Uterus (tissue), 4 donors: ENCODE data around the gene CD68. TPM values are rescaled to one million over a fixed set of nuclear protein-coding genes. Genes with fewer than 3 reads are reported as not detected.

Source experiments
- DNase-seq, 2 donors: peaks; one replicate each; pipeline ENCODE4 v3.0.0-alpha.2; 2019 to 2020
- H3K27ac ChIP-seq, 2 donors: fragments of 200-600 bp; sonication (generic); 1 replicate in 1 of 2; 2 replicates in 1 of 2; pipeline ENCODE4 v1.5.1; 2016 to 2018
- H3K27me3 ChIP-seq, 2 donors: fragments of 200-600 bp; sonication (generic); one replicate each; pipeline ENCODE4 v1.5.1; 2018 to 2019; ENCODE audit warnings: control low read depth in 1 of 2
- H3K36me3 ChIP-seq, 2 donors: fragments of 200-600 bp; sonication (generic); one replicate each; pipeline ENCODE4 v1.5.1; 2019; ENCODE audit warnings: control low read depth in 1 of 2
- H3K4me1 ChIP-seq, 2 donors: fragments of 200-600 bp; sonication (generic); one replicate each; pipeline ENCODE4 v1.5.1; 2018 to 2019; ENCODE audit warnings: control low read depth in 1 of 2
- H3K4me3 ChIP-seq, 2 donors: fragments of 200-600 bp; sonication (generic); 1 replicate in 1 of 2; 2 replicates in 1 of 2; pipeline ENCODE4 v1.5.1; 2018 to 2019; ENCODE audit warnings: mild to moderate bottlenecking in 1 of 2
- H3K9me3 ChIP-seq, 2 donors: fragments of 200-600 bp; sonication (generic); one replicate each; pipeline ENCODE4 v1.5.1; 2019; ENCODE audit warnings: control low read depth in 1 of 2
- POLR2A ChIP-seq, 2 donors: fragments of 450-650 bp; IDR thresholded peaks; one replicate each; pipeline ENCODE4 v1.6.1; 2016; ENCODE audit warnings: antibody characterized with exemption in 2 of 2, mild to moderate bottlenecking in 1 of 2, moderate library complexity in 1 of 2
- intact Hi-C: fragments of 100-400 bp; cut with DNase I; formaldehyde crosslinking; loops from one replicate; pipeline ENCODE4 v1.15.1; 2023; ENCODE audit warnings: low total_unique reads
- total RNA-seq, 4 donors: library from RNA; depleted of rRNA in 3 of 4; stranded (reverse); fragments of >200 nt in 3 of 4; gene quantifications; one replicate each; pipeline versions ENCODE4 v1.1.0 to v1.2.4, GENCODE V29; 2014 to 2023
- TF ChIP-seq, protein P1 (sequence below), 4 experiments: fragments of 200-600 bp in 2 of 4; fragments of 450-650 bp in 2 of 4; sonication (generic) in 2 of 4; IDR thresholded peaks; one replicate each; pipeline ENCODE4 v1.5.1; 2016 to 2019; ENCODE audit warnings: antibody characterized with exemption in 4 of 4, mild to moderate bottlenecking in 2 of 4, moderate library complexity in 1 of 4
- donor health status: DM: yes; HTN: yes; CAD: no.

CD68 gene
- total RNA-seq, 4 donors from 2014 or later = 4.4 to 15.9 (median 7.5) TPM

DNA sequence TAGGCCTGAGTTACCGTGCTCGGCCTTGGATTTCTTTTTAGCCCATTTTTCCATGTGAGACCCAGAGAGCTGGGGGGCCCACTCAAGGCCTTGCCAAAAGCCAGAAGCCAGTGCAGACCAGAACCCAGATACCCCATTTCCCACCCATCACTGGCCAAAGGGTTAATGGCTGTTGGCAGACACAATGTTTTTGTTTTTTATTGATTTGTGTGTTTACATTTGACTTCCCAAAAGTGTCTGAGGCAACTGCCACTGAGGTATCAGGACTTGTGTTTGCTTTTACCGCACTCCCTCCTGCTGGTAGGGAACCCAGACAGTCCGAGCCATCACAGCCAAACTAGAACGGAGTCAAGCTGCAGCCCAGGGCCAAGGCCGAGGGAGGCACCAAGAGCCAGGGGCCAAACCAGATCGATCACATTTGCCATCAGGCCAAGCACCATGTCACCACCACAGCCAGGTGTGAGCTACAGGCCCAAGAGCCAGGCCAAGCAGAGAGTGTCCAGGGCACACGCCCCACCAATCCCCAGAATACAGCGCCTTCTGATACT lies 38.3 kb upstream of the CD68 start:
- H3K4me1 ChIP-seq = no peaks in the 10 kb centered on the region
- H3K27me3 ChIP-seq = no peaks in the 10 kb centered on the region
- H3K4me3 ChIP-seq = no peak overlapping the region
- intact Hi-C loops = no loop called here
- H3K27ac ChIP-seq = no peak overlapping the region
- no peak for DNase-seq
- no peaks in the 10 kb centered on the region for H3K9me3 ChIP-seq
- H3K36me3 ChIP-seq = no peaks in the 10 kb centered on the region
- TF ChIP-seq POLR2A (IDR thresholded peaks at IDR 0.05) = no peak
- TF ChIP-seq, protein P1, sequence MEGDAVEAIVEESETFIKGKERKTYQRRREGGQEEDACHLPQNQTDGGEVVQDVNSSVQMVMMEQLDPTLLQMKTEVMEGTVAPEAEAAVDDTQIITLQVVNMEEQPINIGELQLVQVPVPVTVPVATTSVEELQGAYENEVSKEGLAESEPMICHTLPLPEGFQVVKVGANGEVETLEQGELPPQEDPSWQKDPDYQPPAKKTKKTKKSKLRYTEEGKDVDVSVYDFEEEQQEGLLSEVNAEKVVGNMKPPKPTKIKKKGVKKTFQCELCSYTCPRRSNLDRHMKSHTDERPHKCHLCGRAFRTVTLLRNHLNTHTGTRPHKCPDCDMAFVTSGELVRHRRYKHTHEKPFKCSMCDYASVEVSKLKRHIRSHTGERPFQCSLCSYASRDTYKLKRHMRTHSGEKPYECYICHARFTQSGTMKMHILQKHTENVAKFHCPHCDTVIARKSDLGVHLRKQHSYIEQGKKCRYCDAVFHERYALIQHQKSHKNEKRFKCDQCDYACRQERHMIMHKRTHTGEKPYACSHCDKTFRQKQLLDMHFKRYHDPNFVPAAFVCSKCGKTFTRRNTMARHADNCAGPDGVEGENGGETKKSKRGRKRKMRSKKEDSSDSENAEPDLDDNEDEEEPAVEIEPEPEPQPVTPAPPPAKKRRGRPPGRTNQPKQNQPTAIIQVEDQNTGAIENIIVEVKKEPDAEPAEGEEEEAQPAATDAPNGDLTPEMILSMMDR (IDR thresholded peaks at IDR 0.05) = no peak

DNA sequence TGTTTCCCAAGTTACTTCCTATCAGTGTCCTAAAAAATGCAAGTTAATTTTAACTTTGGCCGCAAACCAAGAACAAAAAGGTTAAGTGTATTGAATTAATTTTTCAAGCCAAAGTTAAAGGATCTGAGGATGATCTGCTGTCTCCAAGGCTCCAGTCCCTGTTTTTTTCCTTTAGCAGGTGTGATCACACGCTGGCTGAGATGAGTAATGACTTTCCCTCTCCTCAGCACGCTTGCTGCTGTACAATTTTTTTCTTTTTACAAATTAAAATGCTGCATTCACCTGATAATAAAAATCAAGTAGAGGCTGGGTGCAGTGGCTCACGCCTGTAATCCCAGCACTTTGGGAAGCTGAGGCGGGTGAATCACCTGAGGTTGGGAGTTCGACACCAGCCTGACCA lies 34.5 kb upstream of the CD68 start:
- Histone ChIP-seq H3K27me3 (no peaks in the 10 kb centered on the region), H3K36me3 (no peaks in the 10 kb centered on the region), H3K27ac (no peak overlapping the region), H3K4me1 (peaks cover 0 to 5% of the 10 kb centered on the region in 2 donors), H3K9me3 (no peaks in the 10 kb centered on the region), H3K4me3 (no peak overlapping the region)
- intact Hi-C loops = no loop called here
- no peak for TF ChIP-seq POLR2A (IDR thresholded peaks at IDR 0.05)
- TF ChIP-seq, protein P1 (IDR thresholded peaks at IDR 0.05) = no peak
- DNase-seq = no peak

DNA sequence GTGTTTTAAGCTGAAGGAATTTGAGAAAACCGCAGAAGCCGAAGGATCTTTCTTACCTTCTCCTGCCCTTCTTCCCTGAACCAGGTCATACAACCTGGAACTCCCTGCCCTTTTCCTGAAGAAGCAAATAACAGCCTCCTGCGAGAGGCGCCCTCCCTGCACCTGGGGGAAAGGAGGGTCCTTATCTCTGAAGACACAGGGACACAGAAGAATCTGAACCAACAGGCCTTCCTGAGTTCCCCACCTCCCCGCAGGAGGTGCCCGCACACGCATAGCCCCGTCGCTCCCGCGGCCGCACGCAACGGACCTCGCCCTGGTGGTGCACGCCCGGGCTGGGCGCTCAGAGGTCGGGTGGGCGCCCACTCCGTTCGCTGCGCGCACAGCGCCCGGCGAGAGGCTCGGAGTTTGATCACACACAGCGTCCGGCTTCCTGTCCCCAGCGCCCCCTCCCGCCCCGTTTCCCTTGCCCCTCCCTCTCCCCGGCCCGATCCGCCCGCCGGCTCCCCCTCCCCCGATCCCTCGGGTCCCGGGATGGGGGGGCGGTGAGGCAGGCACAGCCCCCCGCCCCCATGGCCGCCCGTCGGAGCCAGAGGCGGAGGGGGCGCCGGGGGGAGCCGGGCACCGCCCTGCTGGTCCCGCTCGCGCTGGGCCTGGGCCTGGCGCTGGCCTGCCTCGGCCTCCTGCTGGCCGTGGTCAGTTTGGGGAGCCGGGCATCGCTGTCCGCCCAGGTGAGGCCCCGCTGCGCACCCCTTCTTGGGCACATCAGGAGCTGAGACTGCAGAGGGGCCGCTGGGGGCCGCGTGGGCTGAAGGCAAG lies 30.6 kb upstream of the CD68 start, which contains the start of gene TNFSF12:
TNFSF12 (plus strand) TSS at position 474 of the 816 bp plus-strand sequence; CDS start at position 570, 96 bp downstream.
- H3K27ac ChIP-seq = peak within 1 kb of the TSS; percentile 89 to 95
- no peaks in the 10 kb centered on the region for H3K27me3 ChIP-seq
- DNase-seq = peak; percentile 66 to 68
- peak within 1 kb of the TSS; percentile 47 to 88 for H3K4me3 ChIP-seq
- no peaks in the 10 kb centered on the region for H3K9me3 ChIP-seq
- intact Hi-C loops = no loop called here
- H3K4me1 ChIP-seq = peaks cover 0 to 5% of the 10 kb centered on the region in 2 donors
- H3K36me3 ChIP-seq = no peaks in the 10 kb centered on the region
- TF ChIP-seq, protein P1 (IDR thresholded peaks at IDR 0.05) = peak in 3 of 4 experiments; percentile 7 to 44 (median 31)
- peak in 1 of 2 donors; percentile 9 for TF ChIP-seq POLR2A (IDR thresholded peaks at IDR 0.05)

DNA sequence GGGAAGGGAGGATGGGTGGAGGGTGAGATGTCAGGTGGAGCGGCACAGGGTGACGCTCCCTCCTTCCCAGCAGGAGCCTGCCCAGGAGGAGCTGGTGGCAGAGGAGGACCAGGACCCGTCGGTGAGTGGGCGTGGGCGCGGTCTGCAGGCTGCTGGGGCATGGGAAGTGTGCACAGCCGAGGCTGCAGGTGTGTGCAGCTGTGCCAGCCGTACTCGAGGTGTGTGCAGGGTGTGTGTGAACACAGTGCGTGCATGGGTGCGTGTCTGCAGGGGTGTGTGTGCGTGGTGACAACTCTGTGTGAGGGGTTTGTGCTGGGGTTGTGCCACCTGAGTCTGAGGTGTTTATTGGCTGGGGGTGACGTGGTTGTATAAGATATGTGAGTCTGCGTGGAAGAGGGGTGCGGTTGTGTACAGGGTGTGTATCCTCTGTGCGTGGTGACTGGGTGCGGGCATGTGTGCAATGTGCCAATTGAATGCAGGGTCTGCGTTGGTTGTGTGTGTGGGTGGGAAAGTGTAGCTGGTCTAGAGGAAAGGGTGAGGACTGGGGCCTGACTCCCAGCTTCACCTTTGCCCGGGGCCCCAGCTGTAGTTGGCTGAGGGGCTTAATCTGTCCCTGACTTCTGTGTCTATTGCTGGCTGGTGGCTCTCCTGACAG lies 29.9 kb upstream of the CD68 start:
- peak overlapping the region; percentile 89 to 95 for H3K27ac ChIP-seq
- H3K4me3 ChIP-seq = peak overlapping the region; percentile 47 to 88
- peaks cover 0 to 5% of the 10 kb centered on the region in 2 donors for H3K4me1 ChIP-seq
- H3K27me3 ChIP-seq = no peaks in the 10 kb centered on the region
- no peaks in the 10 kb centered on the region for H3K36me3 ChIP-seq
- intact Hi-C loops = no loop called here
- no peak for TF ChIP-seq POLR2A (IDR thresholded peaks at IDR 0.05)
- TF ChIP-seq, protein P1 (IDR thresholded peaks at IDR 0.05) = no peak
- DNase-seq = peak in 1 of 2 donors; percentile 27
- no peaks in the 10 kb centered on the region for H3K9me3 ChIP-seq
